AG09319 (cell line): Measurements from ENCODE around the gene TLE4.

ENCODE experiments used
- DNase-seq: peaks from one replicate; pipeline ENCODE4 v3.0.0-alpha.2; 2010; ENCODE audit warnings: low read depth; ENCODE audit errors: extremely low read depth
- TF ChIP-seq, protein P1 (sequence below): IDR thresholded peaks from 2 replicates; pipeline ENCODE4 v1.5.1; 2011; ENCODE audit warnings: low read depth, mild to moderate bottlenecking, inconsistent platforms, low read length, moderate library complexity

The TLE4 gene

DNA sequence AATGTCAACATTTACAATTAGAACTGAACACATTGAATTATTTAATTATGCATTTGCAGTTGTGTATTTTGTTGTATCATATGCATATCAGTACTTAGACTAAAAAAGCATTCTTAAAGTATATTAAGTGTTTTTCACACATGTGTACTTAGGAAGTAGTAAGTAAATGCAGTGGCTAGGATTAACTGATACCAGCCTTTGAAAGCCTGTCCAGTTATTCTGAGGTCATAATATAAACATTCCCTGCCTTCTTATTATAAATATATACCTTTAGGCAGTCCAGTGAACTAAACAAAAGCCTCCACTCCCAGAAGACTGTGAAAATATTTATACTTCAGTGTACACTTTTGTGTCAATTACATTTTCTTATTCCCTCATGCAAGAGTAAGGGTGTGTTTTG is 83.8 kb downstream of the TLE4 start:
- no peak for DNase-seq

DNA sequence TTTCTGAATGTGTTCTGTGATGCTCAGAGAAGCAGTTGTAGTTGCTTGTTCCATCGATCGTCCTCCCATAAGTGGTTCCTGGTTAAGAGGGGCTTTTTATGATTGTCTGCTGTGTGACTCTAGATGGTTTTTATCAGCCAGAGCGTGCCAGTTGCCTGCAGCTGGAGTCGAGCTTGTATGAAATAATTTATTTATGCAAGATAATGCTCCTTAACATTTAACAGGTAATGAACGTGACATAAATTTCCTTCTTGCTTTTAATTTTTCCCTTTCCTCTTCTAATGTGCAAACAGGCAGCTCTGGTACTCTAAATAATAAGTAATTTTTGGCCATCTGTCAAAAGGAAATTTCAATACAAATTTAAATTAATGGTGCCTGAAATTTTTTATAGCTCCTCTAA is 84.4 kb downstream of the TLE4 start:
- TF ChIP-seq, protein P1, sequence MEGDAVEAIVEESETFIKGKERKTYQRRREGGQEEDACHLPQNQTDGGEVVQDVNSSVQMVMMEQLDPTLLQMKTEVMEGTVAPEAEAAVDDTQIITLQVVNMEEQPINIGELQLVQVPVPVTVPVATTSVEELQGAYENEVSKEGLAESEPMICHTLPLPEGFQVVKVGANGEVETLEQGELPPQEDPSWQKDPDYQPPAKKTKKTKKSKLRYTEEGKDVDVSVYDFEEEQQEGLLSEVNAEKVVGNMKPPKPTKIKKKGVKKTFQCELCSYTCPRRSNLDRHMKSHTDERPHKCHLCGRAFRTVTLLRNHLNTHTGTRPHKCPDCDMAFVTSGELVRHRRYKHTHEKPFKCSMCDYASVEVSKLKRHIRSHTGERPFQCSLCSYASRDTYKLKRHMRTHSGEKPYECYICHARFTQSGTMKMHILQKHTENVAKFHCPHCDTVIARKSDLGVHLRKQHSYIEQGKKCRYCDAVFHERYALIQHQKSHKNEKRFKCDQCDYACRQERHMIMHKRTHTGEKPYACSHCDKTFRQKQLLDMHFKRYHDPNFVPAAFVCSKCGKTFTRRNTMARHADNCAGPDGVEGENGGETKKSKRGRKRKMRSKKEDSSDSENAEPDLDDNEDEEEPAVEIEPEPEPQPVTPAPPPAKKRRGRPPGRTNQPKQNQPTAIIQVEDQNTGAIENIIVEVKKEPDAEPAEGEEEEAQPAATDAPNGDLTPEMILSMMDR, result no peak
- no peak for DNase-seq

More for the DNA sequence above, 83.8 kb downstream of the TLE4 start:
- TF ChIP-seq, protein P1, result no peak

DNA sequence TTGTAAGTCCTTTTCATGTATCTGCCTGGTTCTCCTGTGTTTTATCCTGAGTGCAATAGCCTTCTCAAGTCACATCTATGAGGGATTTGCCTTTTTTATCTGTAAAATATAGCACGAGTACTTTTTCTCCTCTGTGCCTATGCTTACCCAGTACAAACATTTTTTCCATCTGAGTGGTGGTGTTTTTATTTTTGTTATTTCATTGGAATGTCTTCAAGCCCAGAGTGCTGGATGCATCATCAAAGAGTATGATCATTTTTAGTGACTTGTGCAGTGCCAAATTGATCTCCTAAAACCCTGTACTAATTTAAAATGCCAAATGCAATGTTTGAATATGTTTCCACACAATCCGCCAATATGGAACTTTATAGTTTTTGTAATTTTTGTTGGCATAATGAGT is 86.1 kb downstream of the TLE4 start:
- TF ChIP-seq, protein P1, result no peak

DNA sequence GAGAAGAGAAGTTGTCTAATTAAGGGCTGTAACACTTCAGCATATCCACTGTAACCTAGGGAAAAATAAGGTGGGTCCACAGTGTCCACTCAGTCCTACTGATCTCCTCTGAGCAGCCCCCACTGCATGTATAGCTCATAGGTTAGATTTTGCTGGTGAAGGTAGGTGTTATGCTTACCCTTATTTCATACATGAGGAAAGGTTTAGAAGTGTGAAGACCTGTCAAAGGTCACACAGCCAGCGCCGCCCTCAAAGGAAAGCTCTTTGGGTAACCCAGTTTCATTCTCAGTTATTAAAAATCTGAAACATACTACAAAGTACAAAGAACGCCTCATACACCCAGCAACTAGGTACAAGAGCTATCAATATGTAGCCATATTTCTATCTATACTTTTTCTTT is 87.2 kb downstream of the TLE4 start:
- DNase-seq, result no peak
- TF ChIP-seq, protein P1, result no peak

More for the DNA sequence above, 86.1 kb downstream of the TLE4 start:
- no peak for DNase-seq

DNA sequence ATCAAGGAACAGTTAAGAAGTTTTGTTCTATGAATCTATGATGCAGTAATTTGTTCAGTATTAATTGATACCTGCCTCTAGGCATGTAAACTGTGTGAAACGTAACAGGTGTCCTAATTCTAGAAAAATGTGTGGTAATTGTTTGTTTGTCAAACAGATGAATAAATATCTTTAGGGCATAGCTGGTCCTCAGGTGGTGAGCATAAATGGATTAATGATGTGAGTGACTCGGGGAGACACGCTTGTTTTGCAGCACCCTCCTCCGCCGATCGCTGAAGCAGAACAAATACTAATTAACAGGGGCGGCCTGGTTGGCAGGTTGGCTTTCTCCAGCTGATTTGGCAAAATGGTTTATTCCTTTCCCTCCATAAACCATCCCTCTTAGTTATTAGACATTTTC is 88.8 kb downstream of the TLE4 start:
- DNase-seq, result no peak
- TF ChIP-seq, protein P1, result no peak

DNA sequence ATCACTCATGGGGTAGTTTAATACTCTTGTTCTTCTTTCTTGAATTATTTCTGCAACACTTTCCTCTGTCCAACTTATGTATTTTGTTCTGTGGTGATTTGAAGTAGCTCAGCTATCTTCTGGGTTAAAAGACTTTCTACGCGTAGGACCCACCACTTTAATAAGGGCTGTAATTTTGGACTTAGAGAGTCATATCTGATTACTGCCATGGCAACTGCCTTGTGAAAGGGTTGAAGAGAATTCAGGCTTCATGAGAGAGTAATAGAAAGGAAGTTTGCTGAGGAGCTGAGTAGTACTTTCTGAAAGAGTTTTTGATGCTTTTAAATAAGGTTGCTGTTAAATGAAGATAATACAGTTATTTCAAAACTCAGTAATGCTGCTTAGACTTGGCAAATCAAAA is 89.5 kb downstream of the TLE4 start:
- TF ChIP-seq, protein P1, result no peak

DNA sequence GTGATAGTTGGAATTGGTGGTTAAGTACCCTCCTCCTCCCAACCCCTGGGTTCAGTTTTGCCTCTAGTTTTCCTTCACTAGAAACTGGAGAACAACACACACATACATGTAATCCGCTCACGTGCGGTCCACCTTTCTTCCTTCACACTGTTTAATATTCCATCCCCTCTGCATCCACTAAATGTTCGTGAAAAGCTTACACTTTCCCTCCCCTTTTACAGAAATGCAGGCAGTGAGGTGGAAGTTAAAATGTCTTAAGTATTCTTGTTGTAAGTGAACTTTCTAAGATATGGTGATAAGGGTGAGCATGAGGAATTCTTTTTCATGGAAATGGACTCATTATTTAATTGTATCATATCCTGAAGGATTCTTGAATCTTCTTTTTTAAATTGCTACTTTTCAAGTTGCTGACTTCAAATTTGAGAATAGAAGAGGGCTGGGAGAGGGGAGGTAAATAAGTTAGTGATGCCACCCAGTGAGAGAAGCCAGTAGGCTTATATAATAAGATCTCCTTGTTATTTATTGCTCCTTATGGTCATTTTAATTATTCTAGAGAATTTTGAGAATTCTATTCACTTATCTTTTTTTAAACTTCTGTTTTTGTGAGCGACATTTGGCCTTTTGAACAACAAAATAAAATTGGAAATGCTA is 90.2 kb downstream of the TLE4 start:
- DNase-seq, result no peak
- TF ChIP-seq, protein P1, result no peak

More for the DNA sequence above, 89.5 kb downstream of the TLE4 start:
- no peak for DNase-seq
